ENCODE data around the gene VWA8. TPM values are rescaled to one million over a fixed set of nuclear protein-coding genes. Genes with fewer than 3 reads are reported as not detected.

VWA8 gene
- total and polyA plus RNA-seq, 4 donors, result 7.1 to 50.3 (median 12.4) TPM

- H3K9me3 ChIP-seq (ENCODE audit: control insufficient read depth in 4 of 4, low read length in 3 of 4), result no peaks in the 10 kb centered on the region
- H3K27me3 ChIP-seq (ENCODE audit: control insufficient read depth in 4 of 4, insufficient read depth in 4 of 4, low read length in 3 of 4), result no peaks in the 10 kb centered on the region
- TF ChIP-seq HNF4A (conservative IDR thresholded peaks at IDR 0.05) (no peak), ZBTB33 (IDR thresholded peaks at IDR 0.05) (no peak), MAX (IDR thresholded peaks at IDR 0.05) (no peak), ATF3 (IDR thresholded peaks at IDR 0.05) (no peak), SP1 (IDR thresholded peaks at IDR 0.05) (no peak), GABPA (IDR thresholded peaks at IDR 0.05 in 1 of 2, conservative IDR thresholded peaks at IDR 0.05 in 1 of 2) (no peak), YY1 (IDR thresholded peaks at IDR 0.05) (no peak), RXRA (IDR thresholded peaks at IDR 0.05) (no peak), TAF1 (conservative IDR thresholded peaks at IDR 0.05) (no peak), NR2F2 (IDR thresholded peaks at IDR 0.05) (no peak), FOXA2 (IDR thresholded peaks at IDR 0.05) (no peak)
- TF ChIP-seq, protein P1, sequence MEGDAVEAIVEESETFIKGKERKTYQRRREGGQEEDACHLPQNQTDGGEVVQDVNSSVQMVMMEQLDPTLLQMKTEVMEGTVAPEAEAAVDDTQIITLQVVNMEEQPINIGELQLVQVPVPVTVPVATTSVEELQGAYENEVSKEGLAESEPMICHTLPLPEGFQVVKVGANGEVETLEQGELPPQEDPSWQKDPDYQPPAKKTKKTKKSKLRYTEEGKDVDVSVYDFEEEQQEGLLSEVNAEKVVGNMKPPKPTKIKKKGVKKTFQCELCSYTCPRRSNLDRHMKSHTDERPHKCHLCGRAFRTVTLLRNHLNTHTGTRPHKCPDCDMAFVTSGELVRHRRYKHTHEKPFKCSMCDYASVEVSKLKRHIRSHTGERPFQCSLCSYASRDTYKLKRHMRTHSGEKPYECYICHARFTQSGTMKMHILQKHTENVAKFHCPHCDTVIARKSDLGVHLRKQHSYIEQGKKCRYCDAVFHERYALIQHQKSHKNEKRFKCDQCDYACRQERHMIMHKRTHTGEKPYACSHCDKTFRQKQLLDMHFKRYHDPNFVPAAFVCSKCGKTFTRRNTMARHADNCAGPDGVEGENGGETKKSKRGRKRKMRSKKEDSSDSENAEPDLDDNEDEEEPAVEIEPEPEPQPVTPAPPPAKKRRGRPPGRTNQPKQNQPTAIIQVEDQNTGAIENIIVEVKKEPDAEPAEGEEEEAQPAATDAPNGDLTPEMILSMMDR (IDR thresholded peaks at IDR 0.05; ENCODE audit: low read depth, low read length, missing input control), result no peak
- peaks cover 0 to 3% (median 0%) of the 10 kb centered on the region in 4 donors for H3K36me3 ChIP-seq (ENCODE audit: control insufficient read depth in 4 of 4, insufficient read depth in 3 of 4, low read depth in 1 of 4, low read length in 3 of 4)
- 90% methylated on average over 1 of the region's 1 CpG for WGBS
- H3K4me1 ChIP-seq (ENCODE audit: control insufficient read depth in 4 of 4, insufficient read depth in 4 of 4, low read length in 3 of 4), result peaks cover 0 to 2% (median 0%) of the 10 kb centered on the region in 4 donors
- no peak overlapping the region for H3K4me3 ChIP-seq (ENCODE audit: low read depth in 1 of 3, low read length in 3 of 3)
- no peak overlapping the region for H3K9ac ChIP-seq (ENCODE audit: low read depth in 1 of 2, low read length in 2 of 2)
- DNase-seq (ENCODE audit: low spot score), result no peak
- no peak overlapping the region for H3K27ac ChIP-seq (ENCODE audit: low read depth in 1 of 2, low read length in 2 of 2)
Measured at GRCh38 chr13:41782086-41782485, 178.8 kb downstream of the VWA8 start.

- TF ChIP-seq, protein P1 (IDR thresholded peaks at IDR 0.05; ENCODE audit: low read depth, low read length, missing input control), result no peak
- no peak for TF ChIP-seq ATF3 (IDR thresholded peaks at IDR 0.05)
- TF ChIP-seq HNF4G (IDR thresholded peaks at IDR 0.05), result no peak
- TF ChIP-seq EGR1 (IDR thresholded peaks at IDR 0.05; ENCODE audit: low read depth in 2 of 2), result no peak
- TF ChIP-seq, protein P2, sequence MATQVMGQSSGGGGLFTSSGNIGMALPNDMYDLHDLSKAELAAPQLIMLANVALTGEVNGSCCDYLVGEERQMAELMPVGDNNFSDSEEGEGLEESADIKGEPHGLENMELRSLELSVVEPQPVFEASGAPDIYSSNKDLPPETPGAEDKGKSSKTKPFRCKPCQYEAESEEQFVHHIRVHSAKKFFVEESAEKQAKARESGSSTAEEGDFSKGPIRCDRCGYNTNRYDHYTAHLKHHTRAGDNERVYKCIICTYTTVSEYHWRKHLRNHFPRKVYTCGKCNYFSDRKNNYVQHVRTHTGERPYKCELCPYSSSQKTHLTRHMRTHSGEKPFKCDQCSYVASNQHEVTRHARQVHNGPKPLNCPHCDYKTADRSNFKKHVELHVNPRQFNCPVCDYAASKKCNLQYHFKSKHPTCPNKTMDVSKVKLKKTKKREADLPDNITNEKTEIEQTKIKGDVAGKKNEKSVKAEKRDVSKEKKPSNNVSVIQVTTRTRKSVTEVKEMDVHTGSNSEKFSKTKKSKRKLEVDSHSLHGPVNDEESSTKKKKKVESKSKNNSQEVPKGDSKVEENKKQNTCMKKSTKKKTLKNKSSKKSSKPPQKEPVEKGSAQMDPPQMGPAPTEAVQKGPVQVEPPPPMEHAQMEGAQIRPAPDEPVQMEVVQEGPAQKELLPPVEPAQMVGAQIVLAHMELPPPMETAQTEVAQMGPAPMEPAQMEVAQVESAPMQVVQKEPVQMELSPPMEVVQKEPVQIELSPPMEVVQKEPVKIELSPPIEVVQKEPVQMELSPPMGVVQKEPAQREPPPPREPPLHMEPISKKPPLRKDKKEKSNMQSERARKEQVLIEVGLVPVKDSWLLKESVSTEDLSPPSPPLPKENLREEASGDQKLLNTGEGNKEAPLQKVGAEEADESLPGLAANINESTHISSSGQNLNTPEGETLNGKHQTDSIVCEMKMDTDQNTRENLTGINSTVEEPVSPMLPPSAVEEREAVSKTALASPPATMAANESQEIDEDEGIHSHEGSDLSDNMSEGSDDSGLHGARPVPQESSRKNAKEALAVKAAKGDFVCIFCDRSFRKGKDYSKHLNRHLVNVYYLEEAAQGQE (IDR thresholded peaks at IDR 0.05), result no peak
- TF ChIP-seq JUND (IDR thresholded peaks at IDR 0.05), result no peak
- no peak for TF ChIP-seq YY1 (IDR thresholded peaks at IDR 0.05)
- TF ChIP-seq NR2F2 (IDR thresholded peaks at IDR 0.05), result no peak
- no peak for TF ChIP-seq MAX (IDR thresholded peaks at IDR 0.05)
- no peak for TF ChIP-seq FOXA2 (IDR thresholded peaks at IDR 0.05)
- no peak for TF ChIP-seq TAF1 (conservative IDR thresholded peaks at IDR 0.05)
- Histone ChIP-seq H3K36me3 (ENCODE audit: control insufficient read depth in 4 of 4, insufficient read depth in 3 of 4, low read depth in 1 of 4, low read length in 3 of 4) (peaks cover 0 to 8% (median under 1%) of the 10 kb centered on the region in 4 donors), H3K4me1 (ENCODE audit: control insufficient read depth in 4 of 4, insufficient read depth in 4 of 4, low read length in 3 of 4) (peaks cover 0 to 2% (median 0%) of the 10 kb centered on the region in 4 donors), H3K9ac (ENCODE audit: low read depth in 1 of 2, low read length in 2 of 2) (no peak overlapping the region), H3K27me3 (ENCODE audit: control insufficient read depth in 4 of 4, insufficient read depth in 4 of 4, low read length in 3 of 4) (no peaks in the 10 kb centered on the region), H3K4me3 (ENCODE audit: low read depth in 1 of 3, low read length in 3 of 3) (no peak overlapping the region), H3K27ac (ENCODE audit: low read depth in 1 of 2, low read length in 2 of 2) (no peak overlapping the region), H3K9me3 (ENCODE audit: control insufficient read depth in 4 of 4, low read length in 3 of 4) (no peaks in the 10 kb centered on the region)
- no peak for DNase-seq (ENCODE audit: low spot score)
- WGBS, result 78% methylated on average over 5 of the region's 5 CpGs
Measured at GRCh38 chr13:41780715-41781706, 179.9 kb downstream of the VWA8 start.
